SK-N-SH (cell line): ENCODE measurements around the gene SELENOH. TPM values are rescaled to one million over a fixed set of nuclear protein-coding genes. Genes with fewer than 3 reads are reported as not detected.
A peak's percentile ranks its signal among the peaks of the same experiment; 100 is the strongest.

Experiments used
- CHD2 ChIP-seq: fragments of 150-350 bp; IDR thresholded peaks from 2 replicates; pipeline ENCODE4 v1.6.1; 2018; ENCODE audit warnings: low read length; ENCODE audit not compliant: partially characterized antibody
- ELF1 ChIP-seq: IDR thresholded peaks from 2 replicates; pipeline ENCODE4 v1.4.0; 2012
- NFIC ChIP-seq: IDR thresholded peaks from 2 replicates; pipeline ENCODE4 v1.4.0; 2012; ENCODE audit warnings: borderline replicate concordance
- NRF1 ChIP-seq: IDR thresholded peaks from 2 replicates; pipeline ENCODE4 v1.6.1; 2012; ENCODE audit warnings: low read depth, mild to moderate bottlenecking, low read length
- POLR2AphosphoS5 ChIP-seq: IDR thresholded peaks from 2 replicates; pipeline ENCODE4 v1.6.1; 2012; ENCODE audit warnings: low read depth, low read length
- RCOR1 ChIP-seq: fragments of 150-350 bp; IDR thresholded peaks from 2 replicates; pipeline ENCODE4 v1.6.1; 2017; ENCODE audit warnings: antibody characterized with exemption, low read length
- RXRA ChIP-seq: IDR thresholded peaks from 2 replicates; pipeline ENCODE4 v1.4.0; 2012; ENCODE audit warnings: low read depth, mild to moderate bottlenecking, borderline replicate concordance
- SMC3 ChIP-seq: IDR thresholded peaks from 2 replicates; pipeline ENCODE4 v1.6.1; 2012; ENCODE audit warnings: low read depth, low read length, improper control_type of control experiment
- TEAD4 ChIP-seq: IDR thresholded peaks from 2 replicates; pipeline ENCODE4 v1.4.0; 2012; ENCODE audit warnings: mild to moderate bottlenecking, borderline replicate concordance; ENCODE audit not compliant: insufficient read depth
- YY1 ChIP-seq: IDR thresholded peaks from 2 replicates; pipeline ENCODE4 v1.4.0; 2012; ENCODE audit warnings: low read depth, mild to moderate bottlenecking
- polyA plus RNA-seq, 3 experiments: library from polyadenylated mRNA; depleted of rRNA; stranded (reverse); fragments of >200 nt; gene quantifications; 2 replicates each; pipeline ENCODE4 v1.2.3, GENCODE V29; 2012
- TF ChIP-seq, protein P1 (sequence below): fragments of 200-600 bp; sonication (generic); IDR thresholded peaks from 2 replicates; pipeline ENCODE4 v1.6.1; 2017; ENCODE audit warnings: antibody characterized with exemption, mild to moderate bottlenecking, moderate library complexity
- TF ChIP-seq, protein P2 (sequence below): IDR thresholded peaks from 2 replicates; pipeline ENCODE4 v1.6.1; 2012; ENCODE audit warnings: mild to moderate bottlenecking, low read depth, low read length, moderate library complexity
- TF ChIP-seq, protein P3 (sequence below): IDR thresholded peaks from 2 replicates; pipeline ENCODE4 v1.4.0; 2012; ENCODE audit warnings: low read depth, borderline replicate concordance
- TF ChIP-seq, protein P4 (sequence below): IDR thresholded peaks from 2 replicates; pipeline ENCODE4 v1.4.0; 2012; ENCODE audit warnings: low read depth, borderline replicate concordance

The SELENOH gene
- polyA plus RNA-seq, 1 of the 3 experiments (the other 2 are of a cell fraction) = 333 TPM

DNA sequence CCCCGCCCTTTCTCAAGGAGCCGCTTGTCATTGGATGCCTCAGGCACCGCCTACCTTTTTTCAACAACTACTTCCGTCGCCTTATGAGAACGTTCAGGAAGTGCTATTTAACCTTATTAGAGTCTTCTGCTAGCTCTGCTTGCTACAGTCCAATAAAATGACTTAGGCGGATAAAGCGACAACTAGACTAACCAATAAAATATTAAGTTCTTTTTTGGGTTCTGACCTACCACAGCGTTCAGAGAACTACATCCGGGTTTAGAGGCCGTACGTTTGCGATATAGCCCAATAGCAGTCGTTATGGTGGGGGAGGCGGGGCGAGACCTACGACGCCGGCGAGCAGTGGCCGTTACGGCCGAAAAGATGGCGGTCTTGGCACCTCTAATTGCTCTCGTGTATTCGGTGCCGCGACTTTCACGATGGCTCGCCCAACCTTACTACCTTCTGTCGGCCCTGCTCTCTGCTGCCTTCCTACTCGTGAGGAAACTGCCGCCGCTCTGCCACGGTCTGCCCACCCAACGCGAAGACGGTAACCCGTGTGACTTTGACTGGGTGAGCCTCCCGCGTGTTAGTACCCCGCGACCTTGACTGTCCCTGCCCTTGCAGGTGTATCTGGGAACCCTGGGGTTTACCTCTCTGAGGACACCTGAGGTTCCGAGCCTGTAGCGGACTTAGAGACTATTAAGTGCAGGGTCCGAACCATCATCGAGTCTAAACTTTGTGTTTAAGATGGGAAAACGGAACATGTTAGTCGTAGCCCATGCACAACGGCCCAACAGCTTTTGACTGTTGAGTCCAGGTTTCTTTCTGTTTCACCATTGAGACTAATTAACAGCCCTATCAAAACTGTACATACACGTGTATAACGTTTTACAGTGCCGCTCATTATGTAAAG lies 28.8 kb upstream of the SELENOH start, which contains the start of gene TMX2 (continued):
- TF ChIP-seq, protein P1, sequence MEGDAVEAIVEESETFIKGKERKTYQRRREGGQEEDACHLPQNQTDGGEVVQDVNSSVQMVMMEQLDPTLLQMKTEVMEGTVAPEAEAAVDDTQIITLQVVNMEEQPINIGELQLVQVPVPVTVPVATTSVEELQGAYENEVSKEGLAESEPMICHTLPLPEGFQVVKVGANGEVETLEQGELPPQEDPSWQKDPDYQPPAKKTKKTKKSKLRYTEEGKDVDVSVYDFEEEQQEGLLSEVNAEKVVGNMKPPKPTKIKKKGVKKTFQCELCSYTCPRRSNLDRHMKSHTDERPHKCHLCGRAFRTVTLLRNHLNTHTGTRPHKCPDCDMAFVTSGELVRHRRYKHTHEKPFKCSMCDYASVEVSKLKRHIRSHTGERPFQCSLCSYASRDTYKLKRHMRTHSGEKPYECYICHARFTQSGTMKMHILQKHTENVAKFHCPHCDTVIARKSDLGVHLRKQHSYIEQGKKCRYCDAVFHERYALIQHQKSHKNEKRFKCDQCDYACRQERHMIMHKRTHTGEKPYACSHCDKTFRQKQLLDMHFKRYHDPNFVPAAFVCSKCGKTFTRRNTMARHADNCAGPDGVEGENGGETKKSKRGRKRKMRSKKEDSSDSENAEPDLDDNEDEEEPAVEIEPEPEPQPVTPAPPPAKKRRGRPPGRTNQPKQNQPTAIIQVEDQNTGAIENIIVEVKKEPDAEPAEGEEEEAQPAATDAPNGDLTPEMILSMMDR = no peak
- TF ChIP-seq TEAD4 (no peak), POLR2AphosphoS5 (peak; percentile 43), SMC3 (no peak), NFIC (no peak), ELF1 (peak; percentile 78), RXRA (no peak), CHD2 (peak; percentile 94), RCOR1 (no peak), YY1 (peak; percentile 93), NRF1 (no peak)
- TF ChIP-seq, protein P2, sequence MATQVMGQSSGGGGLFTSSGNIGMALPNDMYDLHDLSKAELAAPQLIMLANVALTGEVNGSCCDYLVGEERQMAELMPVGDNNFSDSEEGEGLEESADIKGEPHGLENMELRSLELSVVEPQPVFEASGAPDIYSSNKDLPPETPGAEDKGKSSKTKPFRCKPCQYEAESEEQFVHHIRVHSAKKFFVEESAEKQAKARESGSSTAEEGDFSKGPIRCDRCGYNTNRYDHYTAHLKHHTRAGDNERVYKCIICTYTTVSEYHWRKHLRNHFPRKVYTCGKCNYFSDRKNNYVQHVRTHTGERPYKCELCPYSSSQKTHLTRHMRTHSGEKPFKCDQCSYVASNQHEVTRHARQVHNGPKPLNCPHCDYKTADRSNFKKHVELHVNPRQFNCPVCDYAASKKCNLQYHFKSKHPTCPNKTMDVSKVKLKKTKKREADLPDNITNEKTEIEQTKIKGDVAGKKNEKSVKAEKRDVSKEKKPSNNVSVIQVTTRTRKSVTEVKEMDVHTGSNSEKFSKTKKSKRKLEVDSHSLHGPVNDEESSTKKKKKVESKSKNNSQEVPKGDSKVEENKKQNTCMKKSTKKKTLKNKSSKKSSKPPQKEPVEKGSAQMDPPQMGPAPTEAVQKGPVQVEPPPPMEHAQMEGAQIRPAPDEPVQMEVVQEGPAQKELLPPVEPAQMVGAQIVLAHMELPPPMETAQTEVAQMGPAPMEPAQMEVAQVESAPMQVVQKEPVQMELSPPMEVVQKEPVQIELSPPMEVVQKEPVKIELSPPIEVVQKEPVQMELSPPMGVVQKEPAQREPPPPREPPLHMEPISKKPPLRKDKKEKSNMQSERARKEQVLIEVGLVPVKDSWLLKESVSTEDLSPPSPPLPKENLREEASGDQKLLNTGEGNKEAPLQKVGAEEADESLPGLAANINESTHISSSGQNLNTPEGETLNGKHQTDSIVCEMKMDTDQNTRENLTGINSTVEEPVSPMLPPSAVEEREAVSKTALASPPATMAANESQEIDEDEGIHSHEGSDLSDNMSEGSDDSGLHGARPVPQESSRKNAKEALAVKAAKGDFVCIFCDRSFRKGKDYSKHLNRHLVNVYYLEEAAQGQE = no peak
- TF ChIP-seq, protein P3, sequence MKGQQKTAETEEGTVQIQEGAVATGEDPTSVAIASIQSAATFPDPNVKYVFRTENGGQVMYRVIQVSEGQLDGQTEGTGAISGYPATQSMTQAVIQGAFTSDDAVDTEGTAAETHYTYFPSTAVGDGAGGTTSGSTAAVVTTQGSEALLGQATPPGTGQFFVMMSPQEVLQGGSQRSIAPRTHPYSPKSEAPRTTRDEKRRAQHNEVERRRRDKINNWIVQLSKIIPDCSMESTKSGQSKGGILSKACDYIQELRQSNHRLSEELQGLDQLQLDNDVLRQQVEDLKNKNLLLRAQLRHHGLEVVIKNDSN = no peak
- TF ChIP-seq, protein P4, sequence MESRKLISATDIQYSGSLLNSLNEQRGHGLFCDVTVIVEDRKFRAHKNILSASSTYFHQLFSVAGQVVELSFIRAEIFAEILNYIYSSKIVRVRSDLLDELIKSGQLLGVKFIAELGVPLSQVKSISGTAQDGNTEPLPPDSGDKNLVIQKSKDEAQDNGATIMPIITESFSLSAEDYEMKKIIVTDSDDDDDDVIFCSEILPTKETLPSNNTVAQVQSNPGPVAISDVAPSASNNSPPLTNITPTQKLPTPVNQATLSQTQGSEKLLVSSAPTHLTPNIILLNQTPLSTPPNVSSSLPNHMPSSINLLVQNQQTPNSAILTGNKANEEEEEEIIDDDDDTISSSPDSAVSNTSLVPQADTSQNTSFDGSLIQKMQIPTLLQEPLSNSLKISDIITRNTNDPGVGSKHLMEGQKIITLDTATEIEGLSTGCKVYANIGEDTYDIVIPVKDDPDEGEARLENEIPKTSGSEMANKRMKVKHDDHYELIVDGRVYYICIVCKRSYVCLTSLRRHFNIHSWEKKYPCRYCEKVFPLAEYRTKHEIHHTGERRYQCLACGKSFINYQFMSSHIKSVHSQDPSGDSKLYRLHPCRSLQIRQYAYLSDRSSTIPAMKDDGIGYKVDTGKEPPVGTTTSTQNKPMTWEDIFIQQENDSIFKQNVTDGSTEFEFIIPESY = no peak
